GM12878 (cell line): ENCODE measurements around the gene CRMP1. TPM values are rescaled to one million over a fixed set of nuclear protein-coding genes. Genes with fewer than 3 reads are reported as not detected.

Experiments
- ATAC-seq: fragments of 200-7000 bp; cut with Tn5 transposase; 3 replicates; pipeline ENCODE4 v1.9.1; 2020; ENCODE audit warnings: mild to moderate bottlenecking, moderate library complexity
- BruUV-seq: library from RNA; stranded (reverse); fragments of 400-500 nt; replicated peaks from 2 replicates; lab custom pipeline; 2021; lab: Mats Ljungman, UMichigan
- CTCF ChIA-PET: fragments of 300-600 bp; sonication (Branson Sonifier 250); formaldehyde crosslinking; extraction: SDS; loops from one replicate; lab custom pipeline; 2021; ENCODE audit warnings: inconsistent platforms; lab: Yijun Ruan, JAX
- POLR2A ChIA-PET: fragments of 350-600 bp; formaldehyde crosslinking; extraction: SDS; loops from one replicate; lab custom pipeline; 2021; ENCODE audit warnings: inconsistent platforms; lab: Charles Lee
- RAD21 ChIA-PET: fragments of 300-600 bp; sonication (Branson Sonifier 250); formaldehyde crosslinking; loops from one replicate; lab custom pipeline; 2023; ENCODE audit warnings: antibody characterized with exemption; ENCODE audit not compliant: unreplicated experiment; lab: Charles Lee
- SMC1A ChIA-PET: fragments of 300-600 bp; sonication (Branson Sonifier 250); formaldehyde crosslinking; loops from one replicate; lab custom pipeline; 2023; ENCODE audit not compliant: unreplicated experiment, uncharacterized antibody; lab: Charles Lee
- DNase-seq: peaks from one replicate; pipeline ENCODE4 v3.0.0-alpha.2; 2011; ENCODE audit warnings: low read depth, low spot score
- FAIRE-seq: peaks from 3 replicates; lab custom pipeline; 2011; peaks lifted over from hg19 to GRCh38; lab: Jason Lieb, UNC
- H2AFZ ChIP-seq: 2 replicates; pipeline ENCODE4 v1.6.0; 2011; ENCODE audit warnings: low read depth, low read length, control low read depth; ENCODE audit not compliant: control insufficient read depth
- H3K27ac ChIP-seq: 2 replicates; pipeline ENCODE4 v1.5.1; 2011; ENCODE audit warnings: control low read depth; ENCODE audit not compliant: control insufficient read depth, insufficient read depth
- H3K27me3 ChIP-seq, 2 experiments: replicated peaks in 1 of 2; 2 replicates each; pipeline versions ENCODE4 v1.6.0 to v1.6.1; 2011; ENCODE audit warnings: low read length in 1 of 2; ENCODE audit not compliant: control insufficient read depth in 2 of 2, insufficient read depth in 2 of 2
- H3K36me3 ChIP-seq, 2 experiments: 2 replicates each; pipeline ENCODE4 v1.5.1; 2011; ENCODE audit warnings: low read length in 1 of 2; ENCODE audit not compliant: control insufficient read depth in 2 of 2, insufficient read depth in 2 of 2
- H3K4me1 ChIP-seq: 2 replicates; pipeline ENCODE4 v1.6.1; 2011; ENCODE audit warnings: mild to moderate bottlenecking, low read length, moderate library complexity, mixed read lengths; ENCODE audit not compliant: control insufficient read depth, insufficient read depth
- H3K4me2 ChIP-seq: 2 replicates; pipeline ENCODE4 v1.6.0; 2011; ENCODE audit warnings: control low read depth; ENCODE audit not compliant: control insufficient read depth, insufficient read depth
- H3K4me3 ChIP-seq: fragments of 200-600 bp; sonication (generic); 2 replicates; pipeline ENCODE4 v1.5.1; 2016
- H3K79me2 ChIP-seq: 2 replicates; pipeline ENCODE4 v1.6.0; 2011; ENCODE audit warnings: low read length; ENCODE audit not compliant: control insufficient read depth, insufficient read depth
- H3K9ac ChIP-seq: 2 replicates; pipeline ENCODE4 v1.8.0; 2011; ENCODE audit warnings: low read length, control low read depth, mixed read lengths; ENCODE audit not compliant: control insufficient read depth, insufficient read depth
- H3K9me3 ChIP-seq: replicated peaks from 3 replicates; pipeline ENCODE4 v1.5.1; 2011; ENCODE audit warnings: mild to moderate bottlenecking, low read length; ENCODE audit not compliant: control insufficient read depth, insufficient read depth
- H4K20me1 ChIP-seq: 2 replicates; pipeline ENCODE4 v1.6.0; 2011; ENCODE audit not compliant: control insufficient read depth, insufficient read depth
- BCL11A ChIP-seq: IDR thresholded peaks from 2 replicates; pipeline ENCODE4 v1.6.1; 2011; ENCODE audit warnings: low read depth, low read length
- BHLHE40 ChIP-seq, 2 experiments: fragments of 450-650 bp in 1 of 2; IDR thresholded peaks; 2 replicates each; pipeline ENCODE4 v1.6.1; 2011 to 2017; ENCODE audit warnings: low read depth in 2 of 2, borderline replicate concordance in 1 of 2, improper control_type of control experiment in 1 of 2, low read length in 1 of 2, mild to moderate bottlenecking in 1 of 2
- EED ChIP-seq: sonication (generic); IDR thresholded peaks from 2 replicates; pipeline ENCODE4 v1.6.1; 2016; ENCODE audit warnings: antibody characterized with exemption, low read depth
- FOXK2 ChIP-seq: fragments of 450-650 bp; IDR thresholded peaks from 2 replicates; pipeline ENCODE4 v1.6.1; 2017; ENCODE audit warnings: mild to moderate bottlenecking, moderate library complexity
- IKZF1 ChIP-seq: fragments of 450-650 bp; conservative IDR thresholded peaks from 2 replicates; pipeline ENCODE4 v1.6.1; 2017; ENCODE audit warnings: antibody characterized with exemption, mild to moderate bottlenecking
- MTA3 ChIP-seq: IDR thresholded peaks from 2 replicates; pipeline ENCODE4 v1.6.1; 2012; ENCODE audit warnings: low read length, inconsistent platforms, borderline replicate concordance
- SPI1 ChIP-seq: IDR thresholded peaks from 2 replicates; pipeline ENCODE4 v1.6.1; 2011; ENCODE audit warnings: low read depth, mild to moderate bottlenecking, low read length, moderate library complexity, borderline replicate concordance; ENCODE audit not compliant: insufficient read depth
- TBL1XR1 ChIP-seq: IDR thresholded peaks from 2 replicates; pipeline ENCODE4 v1.6.1; 2012; ENCODE audit warnings: low read depth, low read length, improper control_type of control experiment
- WRNIP1 ChIP-seq: IDR thresholded peaks from 2 replicates; pipeline ENCODE4 v1.6.1; 2011; ENCODE audit warnings: low read depth, low read length, improper control_type of control experiment, borderline replicate concordance
- ZBED1 ChIP-seq: IDR thresholded peaks from 2 replicates; pipeline ENCODE4 v1.6.1; 2016; ENCODE audit warnings: borderline replicate concordance
- WGBS: methylation state at CpG from one replicate; pipeline ENCODE4 v1.1.6; 2016; ENCODE audit warnings: low lambda C conversion rate; ENCODE audit not compliant: insufficient replicate concordance, insufficient coverage; ENCODE audit errors: missing lambda C conversion rate; 5-methylcytosine and 5-hydroxymethylcytosine counted together
- in situ Hi-C: fragments of 300-500 bp; cut with MboI; formaldehyde crosslinking; loops from 9 replicates; pipeline ENCODE4 v1.14.3; 2018; ENCODE audit warnings: mixed read lengths
- intact Hi-C: fragments of 100-400 bp; cut with micrococcal nuclease; formaldehyde crosslinking; loops from one replicate; pipeline ENCODE4 v1.14.2; 2022; ENCODE audit not compliant: unreplicated experiment
- polyA plus RNA-seq, 11 experiments: library from polyadenylated mRNA; depleted of rRNA in 4 of 11; unstranded in 6 of 11; stranded (reverse) in 5 of 11; fragments of >200 nt; fragmentation: Nextera tagmentation in 4 of 11; fragmentation: Illumina TruSeq in 1 of 11; extraction: Ambion mirVana in 4 of 11; extraction: Trizol in 1 of 11; gene quantifications; 1 replicate in 1 of 11; 2 replicates in 10 of 11; pipeline versions ENCODE4 v1.2.1 to v1.2.3, GENCODE V29; 2011 to 2016; ENCODE audit warnings: inconsistent platforms in 2 of 11, missing spikeins in 2 of 11, low read depth in 1 of 11
- total RNA-seq, 4 experiments: library from RNA; depleted of rRNA in 3 of 4; stranded (reverse); fragments of >200 nt in 3 of 4; fragmentation: Illumina TruSeq in 1 of 4; extraction: Trizol in 1 of 4; gene quantifications; 2 replicates each; pipeline versions ENCODE4 v1.2.1 to v1.2.3, GENCODE V29; 2013 to 2021
- TF ChIP-seq, protein P1 (sequence below): fragments of 450-650 bp; IDR thresholded peaks from 2 replicates; pipeline ENCODE4 v1.6.1; 2018; ENCODE audit warnings: borderline replicate concordance, mild to moderate bottlenecking; ENCODE audit not compliant: partially characterized antibody
- TF ChIP-seq, protein P2 (sequence below): fragments of 450-650 bp; IDR thresholded peaks from 2 replicates; pipeline ENCODE4 v1.6.1; 2016; ENCODE audit warnings: mild to moderate bottlenecking

CRMP1 gene
- total and polyA plus RNA-seq, 10 of the 15 experiments (the other 5 are each of a cell fraction or from before 2014, with no cell fraction given) = 0.03 to 1.4 (median 0.12) TPM; not detected in 2

DNA sequence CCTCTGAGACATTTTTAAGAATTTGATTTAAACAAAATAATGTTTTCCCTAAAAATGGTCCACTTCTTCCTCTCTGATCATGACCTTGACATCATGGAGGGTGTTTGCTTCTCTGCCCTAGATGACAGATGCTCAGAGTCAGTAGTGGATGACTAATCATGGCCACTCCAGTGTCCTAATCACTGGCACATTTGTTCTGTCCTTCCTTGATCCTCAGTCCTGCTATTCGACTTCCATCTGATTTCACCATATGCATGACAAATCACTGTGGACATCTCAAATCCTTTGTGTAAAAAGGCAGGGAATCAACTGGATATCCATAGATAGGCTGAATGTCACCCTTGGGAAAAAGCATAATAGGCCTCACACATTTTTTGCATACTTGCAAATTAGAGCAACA is 9.0 kb downstream of the CRMP1 start:
- no peaks in the 10 kb centered on the region for H3K4me1 ChIP-seq
- H3K36me3 ChIP-seq = no peaks in the 10 kb centered on the region
- TF ChIP-seq, protein P1, sequence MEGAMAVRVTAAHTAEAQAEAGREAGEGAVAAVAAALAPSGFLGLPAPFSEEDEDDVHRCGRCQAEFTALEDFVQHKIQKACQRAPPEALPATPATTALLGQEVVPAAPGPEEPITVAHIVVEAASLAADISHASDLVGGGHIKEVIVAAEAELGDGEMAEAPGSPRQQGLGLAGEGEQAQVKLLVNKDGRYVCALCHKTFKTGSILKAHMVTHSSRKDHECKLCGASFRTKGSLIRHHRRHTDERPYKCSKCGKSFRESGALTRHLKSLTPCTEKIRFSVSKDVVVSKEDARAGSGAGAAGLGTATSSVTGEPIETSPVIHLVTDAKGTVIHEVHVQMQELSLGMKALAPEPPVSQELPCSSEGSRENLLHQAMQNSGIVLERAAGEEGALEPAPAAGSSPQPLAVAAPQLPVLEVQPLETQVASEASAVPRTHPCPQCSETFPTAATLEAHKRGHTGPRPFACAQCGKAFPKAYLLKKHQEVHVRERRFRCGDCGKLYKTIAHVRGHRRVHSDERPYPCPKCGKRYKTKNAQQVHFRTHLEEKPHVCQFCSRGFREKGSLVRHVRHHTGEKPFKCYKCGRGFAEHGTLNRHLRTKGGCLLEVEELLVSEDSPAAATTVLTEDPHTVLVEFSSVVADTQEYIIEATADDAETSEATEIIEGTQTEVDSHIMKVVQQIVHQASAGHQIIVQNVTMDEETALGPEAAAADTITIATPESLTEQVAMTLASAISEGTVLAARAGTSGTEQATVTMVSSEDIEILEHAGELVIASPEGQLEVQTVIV = no peak
- no peak for TF ChIP-seq SPI1
- no peak for TF ChIP-seq FOXK2
- no peak for TF ChIP-seq ZBED1
- TF ChIP-seq WRNIP1 = no peak
- no peak for TF ChIP-seq EED
- TF ChIP-seq BHLHE40 (IDR thresholded peaks at IDR 0.05; ENCODE audit: borderline replicate concordance in 1 of 2, low read depth in 2 of 2, low read length in 1 of 2) = no peak
- TF ChIP-seq TBL1XR1 = no peak
- TF ChIP-seq IKZF1 = no peak
- no peak for TF ChIP-seq MTA3
- TF ChIP-seq, protein P2, sequence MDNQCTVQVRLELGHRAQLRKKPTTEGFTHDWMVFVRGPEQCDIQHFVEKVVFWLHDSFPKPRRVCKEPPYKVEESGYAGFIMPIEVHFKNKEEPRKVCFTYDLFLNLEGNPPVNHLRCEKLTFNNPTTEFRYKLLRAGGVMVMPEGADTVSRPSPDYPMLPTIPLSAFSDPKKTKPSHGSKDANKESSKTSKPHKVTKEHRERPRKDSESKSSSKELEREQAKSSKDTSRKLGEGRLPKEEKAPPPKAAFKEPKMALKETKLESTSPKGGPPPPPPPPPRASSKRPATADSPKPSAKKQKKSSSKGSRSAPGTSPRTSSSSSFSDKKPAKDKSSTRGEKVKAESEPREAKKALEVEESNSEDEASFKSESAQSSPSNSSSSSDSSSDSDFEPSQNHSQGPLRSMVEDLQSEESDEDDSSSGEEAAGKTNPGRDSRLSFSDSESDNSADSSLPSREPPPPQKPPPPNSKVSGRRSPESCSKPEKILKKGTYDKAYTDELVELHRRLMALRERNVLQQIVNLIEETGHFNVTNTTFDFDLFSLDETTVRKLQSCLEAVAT = no peak
- no peak for TF ChIP-seq BCL11A
- BruUV-seq = no TSS peak
- ChIA-PET CTCF (interaction anchor here (0.8 kb wide), 1 partner anchor 14 kb away, joined by 3 read pairs; no protein-coding TSS in a partner anchor), POLR2A (no interaction called here), RAD21 (no interaction called here), SMC1A (no interaction called here)
- no peaks in the 10 kb centered on the region for H3K79me2 ChIP-seq
- no peak for DNase-seq
- no peaks in the 10 kb centered on the region for H3K9me3 ChIP-seq
- WGBS = 0% methylated on average over 1 of the region's 1 CpG
- H2AFZ ChIP-seq = no peak overlapping the region
- ATAC-seq = no peak
- H3K27me3 ChIP-seq = peaks cover 0 to 5% of the 10 kb centered on the region in 2 experiments; a peak in 3 of 4 replicates
- H4K20me1 ChIP-seq = no peaks in the 10 kb centered on the region
- FAIRE-seq = no peak
- in situ Hi-C loops = no loop called here
- no peak overlapping the region for H3K9ac ChIP-seq
- no peak overlapping the region for H3K27ac ChIP-seq
- no peak overlapping the region for H3K4me3 ChIP-seq
- intact Hi-C loops = no loop called here
- no peak overlapping the region for H3K4me2 ChIP-seq
